Activated CD4-positive, CD25-positive, alpha-beta regulatory T cell (primary cell): Measurements from ENCODE around the gene CMC1.
"Not testable (repeated sequence)": the region's sequence is repeated elsewhere in the genome, so short reads cannot be mapped to it uniquely, and the experiment has no call there.

Experiments used
- DNase-seq, 4 experiments: peaks; one replicate each; lab custom pipeline; 2025; lab: John Stamatoyannopoulos, UW

The CMC1 gene

GRCh38 chr3:28244491-28244890 lies 3.1 kb downstream of the CMC1 start:
- no peak for DNase-seq

- DNase-seq = no peak
Observed at GRCh38 chr3:28247286-28247685, 5.9 kb downstream of the CMC1 start.

GRCh38 chr3:28250999-28251398 lies 9.6 kb downstream of the CMC1 start:
- no peak for DNase-seq

GRCh38 chr3:28252001-28252431 lies 10.6 kb downstream of the CMC1 start:
- DNase-seq = no peak

- DNase-seq = no peak
Observed at GRCh38 chr3:28253040-28253715, 11.8 kb downstream of the CMC1 start.

GRCh38 chr3:28262001-28262400 lies 20.6 kb downstream of the CMC1 start:
- no peak for DNase-seq

GRCh38 chr3:28265641-28266040 lies 24.2 kb downstream of the CMC1 start:
- no peak for DNase-seq

GRCh38 chr3:28267984-28268849 lies 26.8 kb downstream of the CMC1 start:
- DNase-seq = no peak

GRCh38 chr3:28268989-28269388 lies 27.6 kb downstream of the CMC1 start:
- DNase-seq = no peak

GRCh38 chr3:28269884-28270283 lies 28.5 kb downstream of the CMC1 start:
- DNase-seq = not testable (repeated sequence)

GRCh38 chr3:28273837-28274236 lies 32.4 kb downstream of the CMC1 start:
- no peak for DNase-seq

GRCh38 chr3:28278918-28279317 lies 37.5 kb downstream of the CMC1 start:
- DNase-seq = no peak

GRCh38 chr3:28279770-28280169 lies 38.4 kb downstream of the CMC1 start:
- DNase-seq = no peak

- no peak for DNase-seq
Observed at GRCh38 chr3:28280781-28281180, 39.4 kb downstream of the CMC1 start.

GRCh38 chr3:28286595-28286994 lies 45.2 kb downstream of the CMC1 start:
- no peak for DNase-seq

- DNase-seq = no peak
Observed at GRCh38 chr3:28287046-28287445, 45.6 kb downstream of the CMC1 start.

- DNase-seq = no peak
Observed at GRCh38 chr3:28290863-28291300, 49.5 kb downstream of the CMC1 start.

GRCh38 chr3:28291577-28291976 lies 50.2 kb downstream of the CMC1 start:
- no peak for DNase-seq

- no peak for DNase-seq
Observed at GRCh38 chr3:28292622-28293021, 51.2 kb downstream of the CMC1 start.

GRCh38 chr3:28294667-28295413 lies 53.4 kb downstream of the CMC1 start:
- no peak for DNase-seq

GRCh38 chr3:28295898-28296490 lies 54.6 kb downstream of the CMC1 start:
- no peak for DNase-seq

GRCh38 chr3:28299705-28300104 lies 58.3 kb downstream of the CMC1 start:
- no peak for DNase-seq
